DOHH2 (cell line): Measurements from ENCODE around the gene PRKN.

Experiments used
- H3F3A ChIP-seq: fragments of 200-600 bp; sonication (generic), shearing (Covaris generic); 2 replicates; pipeline ENCODE4 v1.6.0; 2016; ENCODE audit warnings: antibody characterized with exemption, mild to moderate bottlenecking; ENCODE audit not compliant: control insufficient read depth, insufficient read depth
- H3K27ac ChIP-seq: fragments of 200-600 bp; sonication (generic); 2 replicates; pipeline ENCODE4 v1.5.1; 2014; ENCODE audit warnings: low read depth, mild to moderate bottlenecking, low read length, moderate library complexity
- H3K27me3 ChIP-seq: fragments of 200-600 bp; sonication (generic); 2 replicates; pipeline ENCODE4 v1.6.1; 2014; ENCODE audit warnings: mild to moderate bottlenecking, low read length, mixed read lengths; ENCODE audit not compliant: control insufficient read depth
- H3K36me3 ChIP-seq: fragments of 200-600 bp; sonication (generic); 2 replicates; pipeline ENCODE4 v1.6.1; 2014; ENCODE audit warnings: mild to moderate bottlenecking, low read length, moderate library complexity, mixed read lengths; ENCODE audit not compliant: control insufficient read depth
- H3K4me1 ChIP-seq: fragments of 200-600 bp; sonication (generic); 2 replicates; pipeline ENCODE4 v1.6.1; 2014; ENCODE audit warnings: mild to moderate bottlenecking, low read length, mixed read lengths; ENCODE audit not compliant: control insufficient read depth
- H3K4me2 ChIP-seq: fragments of 200-600 bp; sonication (generic); 2 replicates; pipeline ENCODE4 v1.6.0; 2014; ENCODE audit warnings: mild to moderate bottlenecking, low read length, moderate library complexity
- H3K4me3 ChIP-seq: fragments of 200-600 bp; sonication (generic); 2 replicates; pipeline ENCODE4 v1.5.1; 2014; ENCODE audit warnings: mild to moderate bottlenecking, low read length, mixed read lengths
- H3K79me2 ChIP-seq: fragments of 200-600 bp; sonication (generic); 2 replicates; pipeline ENCODE4 v1.6.1; 2014; ENCODE audit warnings: mild to moderate bottlenecking, low read length, mixed read lengths; ENCODE audit not compliant: control insufficient read depth
- H3K9me2 ChIP-seq: fragments of 200-600 bp; sonication (generic); replicated peaks from 2 replicates; pipeline ENCODE4 v1.6.1; 2014; ENCODE audit warnings: mild to moderate bottlenecking, low read length, mixed read lengths; ENCODE audit not compliant: control insufficient read depth
- H3K9me3 ChIP-seq: fragments of 200-600 bp; sonication (generic); 2 replicates; pipeline ENCODE4 v1.6.1; 2014; ENCODE audit warnings: antibody characterized with exemption, low read length, mixed read lengths; ENCODE audit not compliant: control insufficient read depth, insufficient read depth
- H4K20me1 ChIP-seq: fragments of 200-600 bp; sonication (generic); 2 replicates; pipeline ENCODE4 v1.6.0; 2014; ENCODE audit warnings: low read depth, mild to moderate bottlenecking, antibody characterized with exemption, low read length, moderate library complexity; ENCODE audit not compliant: control insufficient read depth, insufficient read depth
- EZH2phosphoT487 ChIP-seq: fragments of 200-600 bp; sonication (generic); IDR thresholded peaks from 2 replicates; pipeline ENCODE4 v1.6.1; 2017; ENCODE audit warnings: borderline replicate concordance, mild to moderate bottlenecking, antibody characterized with exemption, low read length, moderate library complexity, mixed read lengths
- TF ChIP-seq, protein P1 (sequence below): fragments of 200-600 bp; sonication (generic); IDR thresholded peaks from one replicate; pipeline ENCODE4 v1.5.1; 2014; ENCODE audit warnings: antibody characterized with exemption, mild to moderate bottlenecking, low read depth, low read length; ENCODE audit not compliant: poor library complexity, severe bottlenecking

Gene PRKN

DNA sequence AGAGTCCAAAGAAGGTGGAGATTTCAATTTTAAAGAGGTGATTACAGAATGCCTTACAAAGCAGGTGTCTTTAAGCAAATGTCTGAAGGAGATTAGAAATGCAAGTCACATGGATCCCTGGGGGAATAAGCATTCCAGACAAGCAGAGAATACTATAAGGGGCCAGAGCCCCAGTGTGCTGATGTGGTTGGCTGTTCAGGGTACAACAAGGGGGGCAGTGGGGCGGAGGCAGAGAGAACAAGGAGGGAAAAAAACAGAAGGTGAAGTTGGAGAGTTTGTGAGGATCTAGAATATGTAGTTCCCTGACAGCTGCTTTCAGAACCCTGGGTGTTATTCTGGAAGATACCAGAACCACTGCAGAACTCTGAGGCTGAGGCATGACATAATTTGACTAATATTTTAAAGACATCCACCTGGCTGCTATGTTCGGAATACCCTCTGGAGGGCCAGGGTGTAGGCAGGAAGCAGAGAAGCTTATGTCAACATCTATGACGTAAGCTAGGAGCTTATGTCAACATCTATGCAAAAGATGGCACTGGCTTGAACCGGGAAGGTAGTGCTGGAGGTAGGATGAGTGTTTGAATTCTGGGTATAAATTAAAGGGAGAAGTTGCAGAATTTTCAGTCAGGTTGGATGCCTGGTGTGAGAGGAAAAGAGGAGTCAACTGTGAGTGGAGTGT lies 1177.5 kb downstream of the PRKN start:
- Histone ChIP-seq H3K9me2 (no peaks in the 10 kb centered on the region), H4K20me1 (no peaks in the 10 kb centered on the region), H3K9me3 (no peaks in the 10 kb centered on the region), H3K4me2 (no peak overlapping the region), H3K4me3 (no peak overlapping the region), H3K27ac (no peak overlapping the region), H3K79me2 (no peaks in the 10 kb centered on the region), H3F3A (no peaks in the 10 kb centered on the region), H3K4me1 (no peaks in the 10 kb centered on the region), H3K36me3 (no peaks in the 10 kb centered on the region), H3K27me3 (no peaks in the 10 kb centered on the region)
- TF ChIP-seq, protein P1, sequence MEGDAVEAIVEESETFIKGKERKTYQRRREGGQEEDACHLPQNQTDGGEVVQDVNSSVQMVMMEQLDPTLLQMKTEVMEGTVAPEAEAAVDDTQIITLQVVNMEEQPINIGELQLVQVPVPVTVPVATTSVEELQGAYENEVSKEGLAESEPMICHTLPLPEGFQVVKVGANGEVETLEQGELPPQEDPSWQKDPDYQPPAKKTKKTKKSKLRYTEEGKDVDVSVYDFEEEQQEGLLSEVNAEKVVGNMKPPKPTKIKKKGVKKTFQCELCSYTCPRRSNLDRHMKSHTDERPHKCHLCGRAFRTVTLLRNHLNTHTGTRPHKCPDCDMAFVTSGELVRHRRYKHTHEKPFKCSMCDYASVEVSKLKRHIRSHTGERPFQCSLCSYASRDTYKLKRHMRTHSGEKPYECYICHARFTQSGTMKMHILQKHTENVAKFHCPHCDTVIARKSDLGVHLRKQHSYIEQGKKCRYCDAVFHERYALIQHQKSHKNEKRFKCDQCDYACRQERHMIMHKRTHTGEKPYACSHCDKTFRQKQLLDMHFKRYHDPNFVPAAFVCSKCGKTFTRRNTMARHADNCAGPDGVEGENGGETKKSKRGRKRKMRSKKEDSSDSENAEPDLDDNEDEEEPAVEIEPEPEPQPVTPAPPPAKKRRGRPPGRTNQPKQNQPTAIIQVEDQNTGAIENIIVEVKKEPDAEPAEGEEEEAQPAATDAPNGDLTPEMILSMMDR: no peak
- no peak for TF ChIP-seq EZH2phosphoT487

DNA sequence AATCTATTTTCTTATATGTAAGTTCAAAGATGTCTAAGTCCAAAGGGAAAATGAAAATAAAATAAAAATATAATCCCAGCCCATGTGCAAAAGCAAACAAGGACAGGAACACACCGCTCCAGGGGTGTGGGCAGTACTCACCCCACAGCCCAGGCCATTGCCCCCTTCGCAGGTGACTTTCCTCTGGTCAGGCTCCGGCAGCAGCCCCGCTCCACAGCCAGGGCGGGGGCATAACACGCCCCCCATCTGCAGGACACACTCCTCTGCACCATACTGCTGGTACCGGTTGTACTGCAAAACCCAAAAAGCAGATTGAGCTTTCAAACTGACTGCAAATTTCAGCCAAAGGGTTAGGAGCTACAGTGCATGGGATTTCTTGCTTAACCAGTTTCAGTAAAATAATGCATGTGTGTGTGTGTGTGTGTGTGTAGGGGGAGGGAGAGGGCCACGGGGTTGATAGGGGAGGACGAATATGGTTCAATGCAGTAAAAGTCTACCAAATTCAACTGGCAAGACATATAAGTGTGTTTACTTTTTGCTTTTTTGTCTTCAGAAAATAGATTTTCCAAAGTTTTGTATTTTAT lies 1178.8 kb downstream of the PRKN start:
- no peaks in the 10 kb centered on the region for H3K36me3 ChIP-seq
- no peak overlapping the region for H3K4me3 ChIP-seq
- H3K9me3 ChIP-seq: no peaks in the 10 kb centered on the region
- H3K4me2 ChIP-seq: no peak overlapping the region
- no peaks in the 10 kb centered on the region for H4K20me1 ChIP-seq
- no peak overlapping the region for H3K27ac ChIP-seq
- no peaks in the 10 kb centered on the region for H3K79me2 ChIP-seq
- no peaks in the 10 kb centered on the region for H3K27me3 ChIP-seq
- TF ChIP-seq EZH2phosphoT487: no peak
- TF ChIP-seq, protein P1: no peak
- H3K9me2 ChIP-seq: no peaks in the 10 kb centered on the region
- H3F3A ChIP-seq: no peaks in the 10 kb centered on the region
- H3K4me1 ChIP-seq: no peaks in the 10 kb centered on the region

GRCh38 chr6:161547617-161548016 lies 1179.9 kb downstream of the PRKN start:
- H3K36me3 ChIP-seq: no peaks in the 10 kb centered on the region
- no peaks in the 10 kb centered on the region for H3K27me3 ChIP-seq
- no peaks in the 10 kb centered on the region for H4K20me1 ChIP-seq
- H3K4me2 ChIP-seq: no peak overlapping the region
- H3K4me1 ChIP-seq: no peaks in the 10 kb centered on the region
- no peaks in the 10 kb centered on the region for H3K79me2 ChIP-seq
- no peaks in the 10 kb centered on the region for H3F3A ChIP-seq
- no peaks in the 10 kb centered on the region for H3K9me3 ChIP-seq
- no peaks in the 10 kb centered on the region for H3K9me2 ChIP-seq
- no peak overlapping the region for H3K4me3 ChIP-seq
- no peak overlapping the region for H3K27ac ChIP-seq
- TF ChIP-seq EZH2phosphoT487: no peak
- TF ChIP-seq, protein P1: no peak
